HepG2 (cell line): Measurements from ENCODE around the gene IQCK. TPM values are rescaled to one million over a fixed set of nuclear protein-coding genes. Genes with fewer than 3 reads are reported as not detected.

Experiments used
- CCDC6 ChIP-seq: sonication (generic); formaldehyde crosslinking; IDR thresholded peaks from 2 replicates; pipeline ENCODE4 v1.8.1; 2022; ENCODE audit warnings: mild to moderate bottlenecking, missing genetic modification reagents, moderate library complexity
- CREB3 ChIP-seq: sonication (generic); formaldehyde crosslinking; IDR thresholded peaks from 2 replicates; pipeline ENCODE4 v1.5.0; 2020; ENCODE audit warnings: missing genetic modification reagents
- DNMT3B ChIP-seq: conservative IDR thresholded peaks from 2 replicates; pipeline ENCODE4 v1.6.1; 2016; ENCODE audit warnings: missing biosample characterization, control low read depth
- EP300 ChIP-seq, 3 experiments: sonication (generic) in 1 of 3; formaldehyde crosslinking in 1 of 3; IDR thresholded peaks; 2 replicates each; pipeline versions ENCODE4 v1.5.1 to v1.6.1; 2011 to 2020; ENCODE audit warnings: low read depth in 2 of 3, low read length in 2 of 3, borderline replicate concordance in 1 of 3, improper control_type of control experiment in 1 of 3, mild to moderate bottlenecking in 1 of 3, missing genetic modification reagents in 1 of 3, moderate library complexity in 1 of 3
- HDAC1 ChIP-seq: sonication (generic); formaldehyde crosslinking; IDR thresholded peaks from 2 replicates; pipeline ENCODE4 v1.5.1; 2020; ENCODE audit warnings: mild to moderate bottlenecking, missing genetic modification reagents
- KAT7 ChIP-seq: IDR thresholded peaks from 2 replicates; pipeline ENCODE4 v1.6.1; 2018; ENCODE audit warnings: borderline replicate concordance, missing compliant biosample characterization
- KMT2A ChIP-seq: sonication (generic); formaldehyde crosslinking; IDR thresholded peaks from 2 replicates; pipeline ENCODE4 v1.4.0; 2020; ENCODE audit warnings: missing genetic modification reagents
- MAFF ChIP-seq: IDR thresholded peaks from 2 replicates; pipeline ENCODE4 v1.6.1; 2011; ENCODE audit warnings: low read depth, low read length, improper control_type of control experiment
- MXD3 ChIP-seq: IDR thresholded peaks from 2 replicates; pipeline ENCODE4 v1.6.1; 2016; ENCODE audit warnings: mild to moderate bottlenecking, missing biosample characterization, missing genetic modification reagents
- PAXIP1 ChIP-seq: sonication (generic); formaldehyde crosslinking; conservative IDR thresholded peaks from 2 replicates; pipeline ENCODE4 v1.4.0; 2020; ENCODE audit warnings: mild to moderate bottlenecking, missing genetic modification reagents, moderate library complexity
- SRSF1 ChIP-seq: fragments of 200-400 bp; formaldehyde crosslinking; optimal IDR thresholded peaks from 2 replicates; pipeline ENCODE3; 2017; ENCODE audit warnings: mild to moderate bottlenecking, low read depth, low read length, moderate library complexity
- TAF1 ChIP-seq: sonication (generic); formaldehyde crosslinking; IDR thresholded peaks from 2 replicates; pipeline ENCODE4 v1.4.0; 2020; ENCODE audit warnings: missing genetic modification reagents
- THAP7 ChIP-seq: sonication (generic); formaldehyde crosslinking; IDR thresholded peaks from 2 replicates; pipeline ENCODE4 v1.8.1; 2023; ENCODE audit warnings: mild to moderate bottlenecking, missing genetic modification reagents
- ZNF124 ChIP-seq: sonication (generic); formaldehyde crosslinking; IDR thresholded peaks from 2 replicates; pipeline ENCODE4 v1.4.0; 2020; ENCODE audit warnings: missing genetic modification reagents
- ZNF207 ChIP-seq: fragments of 450-650 bp; IDR thresholded peaks from 2 replicates; pipeline ENCODE4 v1.6.1; 2016; ENCODE audit warnings: antibody characterized with exemption, borderline replicate concordance
- ZNF326 ChIP-seq: sonication (generic); formaldehyde crosslinking; IDR thresholded peaks from 2 replicates; pipeline ENCODE4 v1.4.0; 2020; ENCODE audit warnings: missing genetic modification reagents, borderline replicate concordance
- ZNF557 ChIP-seq: sonication (generic); formaldehyde crosslinking; IDR thresholded peaks from 2 replicates; pipeline ENCODE4 v1.4.0; 2020; ENCODE audit warnings: missing genetic modification reagents
- ZNF562 ChIP-seq: sonication (generic); formaldehyde crosslinking; IDR thresholded peaks from 2 replicates; pipeline ENCODE4 v1.8.0; 2022; ENCODE audit warnings: missing genetic modification reagents, borderline replicate concordance
- ZNF614 ChIP-seq: IDR thresholded peaks from 2 replicates; pipeline ENCODE4 v1.6.1; 2018; ENCODE audit warnings: missing biosample characterization, missing genetic modification reagents, inconsistent platforms, borderline replicate concordance
- ZNF629 ChIP-seq: sonication (generic); formaldehyde crosslinking; conservative IDR thresholded peaks from 2 replicates; pipeline ENCODE4 v1.5.0; 2020; ENCODE audit warnings: missing genetic modification reagents
- ZNF781 ChIP-seq: sonication (generic); formaldehyde crosslinking; IDR thresholded peaks from 2 replicates; pipeline ENCODE4 v1.5.1; 2020; ENCODE audit warnings: borderline replicate concordance, mild to moderate bottlenecking, missing genetic modification reagents; ENCODE audit errors: not compliant biosample characterization
- ZSCAN5A ChIP-seq: sonication (generic); formaldehyde crosslinking; IDR thresholded peaks from 2 replicates; pipeline ENCODE4 v1.8.0; 2022; ENCODE audit warnings: mild to moderate bottlenecking, missing genetic modification reagents, borderline replicate concordance
- polyA plus RNA-seq, 8 experiments: library from polyadenylated mRNA; depleted of rRNA in 3 of 8; stranded (reverse) in 7 of 8; unstranded in 1 of 8; fragments of >200 nt; fragmentation: Illumina TruSeq in 4 of 8; extraction: Trizol in 4 of 8; gene quantifications; 2 replicates each; pipeline versions ENCODE4 v1.2.1 to v1.2.3, GENCODE V29; 2011 to 2016; ENCODE audit warnings: low read depth in 4 of 8, missing spikeins in 1 of 8, mixed read lengths in 1 of 8; ENCODE audit not compliant: insufficient read depth in 1 of 8
- total RNA-seq, 5 experiments: library from RNA; depleted of rRNA; stranded (reverse); fragments of >200 nt; fragmentation: Illumina TruSeq; extraction: Trizol; gene quantifications; 2 replicates each; pipeline ENCODE4 v1.2.3, GENCODE V29; 2016; ENCODE audit warnings: low read depth in 1 of 5

IQCK gene
- total and polyA plus RNA-seq, 2 of the 13 experiments (the other 11 are each of a cell fraction or from before 2014, with no cell fraction given) = 5.1 to 7.3 TPM

- TF ChIP-seq EP300 (IDR thresholded peaks at IDR 0.05; ENCODE audit: low read depth in 2 of 2, low read length in 2 of 2) (no peak), EP300 (CRISPR knock-in tag; IDR thresholded peaks at IDR 0.05; ENCODE audit: borderline replicate concordance) (peak; percentile 12; the same call in 1 of the 2 replicates), CREB3 (no peak), ZNF124 (no peak), MAFF (no peak), ZNF326 (CRISPR knock-in tag) (no peak), ZNF562 (CRISPR knock-in tag) (no peak), ZNF781 (CRISPR knock-in tag) (peak; percentile 27), ZNF614 (no peak), THAP7 (CRISPR knock-in tag) (no peak), ZSCAN5A (CRISPR knock-in tag) (no peak), PAXIP1 (CRISPR knock-in tag) (no peak), SRSF1 (no peak), ZNF629 (CRISPR knock-in tag) (no peak), ZNF557 (no peak), TAF1 (CRISPR knock-in tag) (0 out of 2 replicates have a peak, but pooled peaks have one; percentile 27), KAT7 (CRISPR knock-in tag) (no peak), HDAC1 (CRISPR knock-in tag) (no peak), ZNF207 (no peak), KMT2A (no peak), MXD3 (CRISPR knock-in tag) (peak; percentile 43; the same call in 1 of the 2 replicates), CCDC6 (CRISPR knock-in tag) (no peak), DNMT3B (CRISPR knock-in tag) (no peak)
Observed at GRCh38 chr16:19907161-19907992, 189.3 kb downstream of the IQCK start (continued).
